K562 (cell line): ENCODE measurements around the gene TIPIN. TPM values are rescaled to one million over a fixed set of nuclear protein-coding genes. Genes with fewer than 3 reads are reported as not detected.

ENCODE experiments used
- CTBP1 ChIP-seq: fragments of 450-650 bp; IDR thresholded peaks from 2 replicates; pipeline ENCODE4 v1.6.1; 2016; ENCODE audit warnings: borderline replicate concordance
- ERF ChIP-seq: fragments of 450-650 bp; formaldehyde crosslinking; IDR thresholded peaks from 2 replicates; pipeline ENCODE4 v1.4.0; 2020; ENCODE audit warnings: mild to moderate bottlenecking, mixed read lengths
- ETV5 ChIP-seq: sonication (generic); formaldehyde crosslinking; IDR thresholded peaks from 2 replicates; pipeline ENCODE4 v1.4.0; 2020; ENCODE audit warnings: low read depth, mild to moderate bottlenecking, missing genetic modification reagents
- FOXA3 ChIP-seq, 2 experiments: fragments of 450-650 bp in 1 of 2; sonication (generic) in 1 of 2; formaldehyde crosslinking; IDR thresholded peaks in 1 of 2; conservative IDR thresholded peaks in 1 of 2; 2 replicates each; pipeline versions ENCODE4 v1.4.0 to v1.8.0; 2020 to 2022; ENCODE audit warnings: mild to moderate bottlenecking in 2 of 2, missing genetic modification reagents in 1 of 2
- FOXM1 ChIP-seq, 2 experiments: fragments of 450-650 bp in 1 of 2; sonication (generic) in 1 of 2; formaldehyde crosslinking in 1 of 2; IDR thresholded peaks; 2 replicates each; pipeline versions ENCODE4 v1.6.1 to v1.9.0; 2017 to 2022; ENCODE audit warnings: low read depth in 2 of 2, mild to moderate bottlenecking in 2 of 2, missing genetic modification reagents in 1 of 2, moderate library complexity in 1 of 2
- GABPB2 ChIP-seq: fragments of 250-450 bp; sonication (Bioruptor Pico); conservative IDR thresholded peaks from 2 replicates; pipeline ENCODE4 v1.5.1; 2021; ENCODE audit warnings: mild to moderate bottlenecking
- IFI16 ChIP-seq: fragments of 250-450 bp; sonication (Bioruptor Pico); IDR thresholded peaks from 2 replicates; pipeline ENCODE4 v2.1.2; 2022; ENCODE audit warnings: mild to moderate bottlenecking, inconsistent platforms
- IRF9 ChIP-seq: fragments of 450-650 bp; IDR thresholded peaks from 2 replicates; pipeline ENCODE4 v1.6.1; 2016; ENCODE audit warnings: missing biosample characterization, missing genetic modification characterization
- KLF1 ChIP-seq: fragments of 450-650 bp; IDR thresholded peaks from 2 replicates; pipeline ENCODE4 v1.6.1; 2016; ENCODE audit warnings: missing genetic modification characterization, missing compliant biosample characterization
- LEF1 ChIP-seq: fragments of 450-650 bp; IDR thresholded peaks from 2 replicates; pipeline ENCODE4 v1.6.1; 2016; ENCODE audit warnings: mild to moderate bottlenecking
- MAFF ChIP-seq: IDR thresholded peaks from 2 replicates; pipeline ENCODE4 v1.6.1; 2012; ENCODE audit warnings: low read length, improper control_type of control experiment
- MYC ChIP-seq, 2 experiments: fragments of 250-450 bp in 1 of 2; sonication (Bioruptor Pico) in 1 of 2; IDR thresholded peaks; 2 replicates each; pipeline versions ENCODE4 v1.5.1 to v1.6.1; 2012 to 2021; ENCODE audit warnings: low read depth in 2 of 2, borderline replicate concordance in 1 of 2, improper control_type of control experiment in 1 of 2, low read length in 1 of 2, mild to moderate bottlenecking in 1 of 2, moderate library complexity in 1 of 2
- NFRKB ChIP-seq: fragments of 450-650 bp; IDR thresholded peaks from 2 replicates; pipeline ENCODE4 v1.6.1; 2016; ENCODE audit warnings: low read depth
- NKRF ChIP-seq: fragments of 450-650 bp; IDR thresholded peaks from 2 replicates; pipeline ENCODE4 v1.6.1; 2016; ENCODE audit warnings: borderline replicate concordance
- TCF7 ChIP-seq: sonication (generic); IDR thresholded peaks from 2 replicates; pipeline ENCODE4 v1.6.1; 2016; ENCODE audit warnings: antibody characterized with exemption, borderline replicate concordance
- TRIM24 ChIP-seq, 2 experiments: fragments of 450-650 bp; IDR thresholded peaks; 2 replicates each; pipeline ENCODE4 v1.6.1; 2016
- ZBTB7A ChIP-seq: IDR thresholded peaks from 2 replicates; pipeline ENCODE4 v1.6.1; 2011; ENCODE audit warnings: low read depth, mild to moderate bottlenecking, low read length, moderate library complexity, borderline replicate concordance; ENCODE audit not compliant: control insufficient read depth
- ZNF133 ChIP-seq: fragments of 250-450 bp; sonication (Bioruptor Pico); IDR thresholded peaks from 2 replicates; pipeline ENCODE4 v1.4.0; 2020; ENCODE audit warnings: mild to moderate bottlenecking
- ZNF175 ChIP-seq: fragments of 200-800 bp; sonication (Bioruptor generic); IDR thresholded peaks from 2 replicates; pipeline ENCODE4 v1.6.1; 2016; ENCODE audit warnings: low read depth, mild to moderate bottlenecking, missing genetic modification characterization, missing compliant biosample characterization
- polyA plus RNA-seq, 8 experiments: library from polyadenylated mRNA; depleted of rRNA in 4 of 8; stranded (reverse) in 5 of 8; unstranded in 3 of 8; fragments of >200 nt; fragmentation: Nextera tagmentation in 2 of 8; fragmentation: Illumina TruSeq in 1 of 8; extraction: Ambion mirVana in 2 of 8; extraction: Trizol in 1 of 8; gene quantifications; 2 replicates each; pipeline versions ENCODE4 v1.2.1 to v1.2.3, GENCODE V29; 2011 to 2014; ENCODE audit warnings: inconsistent platforms in 1 of 8, missing spikeins in 1 of 8
- total RNA-seq, 7 experiments: library from RNA; depleted of rRNA in 6 of 7; stranded (reverse); fragments of >200 nt in 6 of 7; fragmentation: Illumina TruSeq in 2 of 7; extraction: Trizol in 2 of 7; gene quantifications; 2 replicates each; pipeline versions ENCODE4 v1.2.1 to v1.2.3, GENCODE V29; 2011 to 2021; ENCODE audit warnings: low replicate concordance in 1 of 7

TIPIN gene
- total and polyA plus RNA-seq, 9 of the 15 experiments (the other 6 are each of a cell fraction or from before 2014, with no cell fraction given), result 22.9 to 61.4 (median 42.0) TPM

DNA sequence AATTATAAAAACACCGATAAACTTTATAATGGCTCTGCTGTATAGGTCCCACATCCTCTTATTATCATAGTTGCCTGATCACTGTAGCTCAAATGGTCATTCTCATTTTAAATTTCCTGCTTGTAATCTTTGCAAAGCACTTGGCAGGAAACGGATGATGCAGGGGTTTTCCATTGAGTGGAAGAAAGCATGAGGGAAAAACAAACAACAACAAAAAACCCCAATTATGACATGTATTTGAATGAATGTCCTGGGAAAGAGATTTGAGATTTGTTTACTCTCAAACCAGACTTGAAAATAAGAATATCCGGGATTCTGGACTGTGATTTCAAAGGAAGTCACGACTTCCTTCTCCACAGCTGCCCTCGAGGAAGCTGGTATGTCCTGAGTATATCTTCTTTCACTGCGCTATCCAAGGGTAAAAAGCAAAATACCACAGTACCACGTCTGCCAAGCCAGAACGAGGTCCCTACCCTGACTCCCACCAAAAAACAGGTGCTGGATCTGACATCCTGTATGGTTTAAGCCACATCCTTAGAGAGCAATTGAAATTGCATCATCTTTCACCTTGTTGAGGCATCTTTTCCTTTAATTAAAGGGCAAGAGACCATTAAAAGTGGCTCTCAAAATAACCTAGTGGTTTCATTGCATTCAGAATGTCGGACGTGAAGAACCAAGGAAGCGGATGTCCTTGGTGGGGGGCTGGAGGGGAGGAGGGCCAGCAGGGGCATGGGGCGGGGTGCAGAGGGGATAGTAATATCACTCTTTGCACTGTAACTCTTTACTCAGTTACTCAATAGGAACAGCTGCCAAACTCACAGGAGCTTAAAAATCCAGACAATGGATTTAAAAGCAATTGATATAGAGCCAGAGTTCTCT is 13.5 kb upstream of the TIPIN start (continued):
- no peak for TF ChIP-seq NKRF
- TF ChIP-seq FOXA3 (CRISPR knock-in tag; conservative IDR thresholded peaks at IDR 0.05 in 1 of 2, IDR thresholded peaks at IDR 0.05 in 1 of 2), result peak in 1 of 2 experiments; percentile 22; a peak in 1 of 4 replicates
- no peak for TF ChIP-seq GABPB2 (CRISPR knock-in tag)
- peak; percentile 94 for TF ChIP-seq IRF9 (tag)
- peak; percentile 63; the same call in 1 of the 2 replicates for TF ChIP-seq CTBP1
- TF ChIP-seq TCF7, result no peak
- TF ChIP-seq LEF1, result peak; percentile 40; the same call in 1 of the 2 replicates
- TF ChIP-seq IFI16 (CRISPR knock-in tag), result no peak
- TF ChIP-seq NFRKB, result peak; percentile 85
- TF ChIP-seq KLF1, result no peak
- no peak for TF ChIP-seq ERF
- peak; percentile 75; the same call in 1 of the 2 replicates for TF ChIP-seq ZNF175 (CRISPR knock-in tag)
- TF ChIP-seq TRIM24 (IDR thresholded peaks at IDR 0.05), result peak in 1 of 2 experiments; percentile 56; a peak in 2 of 4 replicates
- TF ChIP-seq MAFF, result no peak
- TF ChIP-seq FOXM1 (IDR thresholded peaks at IDR 0.05; ENCODE audit: low read depth), result peak; percentile 75; the same call in 1 of the 2 replicates
- no peak for TF ChIP-seq FOXM1 (CRISPR knock-in tag; IDR thresholded peaks at IDR 0.05; ENCODE audit: low read depth)
- TF ChIP-seq ZNF133 (CRISPR knock-in tag), result no peak
- no peak for TF ChIP-seq ETV5 (CRISPR knock-in tag)
- no peak for TF ChIP-seq ZBTB7A
- peak; percentile 77 for TF ChIP-seq MYC (IDR thresholded peaks at IDR 0.05; ENCODE audit: low read depth, low read length)
- TF ChIP-seq MYC (CRISPR knock-in tag; IDR thresholded peaks at IDR 0.05; ENCODE audit: borderline replicate concordance, low read depth), result 0 out of 2 replicates have a peak, but pooled peaks have one; percentile 42
